Lung (tissue), 12 donors: ENCODE measurements around the gene SLC2A8. TPM values are rescaled to one million over a fixed set of nuclear protein-coding genes. Genes with fewer than 3 reads are reported as not detected.
A peak's percentile ranks its signal among the peaks of the same experiment; 100 is the strongest.

Source experiments
- ATAC-seq: fragments of 200-7000 bp; cut with Tn5 transposase; one replicate; pipeline ENCODE4 v1.9.1; 2020; ENCODE audit warnings: moderate number of reproducible peaks; ENCODE audit not compliant: insufficient read depth, low FRiP score
- DNase-seq, 3 donors: peaks; one replicate each; pipeline ENCODE4 v3.0.0-alpha.2; 2013 to 2017
- H3K27ac ChIP-seq, 2 donors: one replicate each; pipeline ENCODE4 v1.5.1; 2013; ENCODE audit warnings: mild to moderate bottlenecking in 2 of 2, moderate library complexity in 2 of 2, control low read depth in 1 of 2, inconsistent platforms in 1 of 2, low read depth in 1 of 2, low read length in 1 of 2
- H3K27me3 ChIP-seq, 3 donors: one replicate each; pipeline ENCODE4 v1.5.1; 2013; ENCODE audit warnings: low read length in 2 of 3; ENCODE audit not compliant: control insufficient read depth in 3 of 3, insufficient read depth in 3 of 3
- H3K36me3 ChIP-seq, 4 donors: one replicate each; pipeline ENCODE4 v1.5.1; 2013; ENCODE audit warnings: low read length in 4 of 4, mild to moderate bottlenecking in 1 of 4, moderate library complexity in 1 of 4; ENCODE audit not compliant: control insufficient read depth in 4 of 4, insufficient read depth in 4 of 4
- H3K4me1 ChIP-seq, 5 donors: one replicate each; pipeline ENCODE4 v1.5.1; 2013; ENCODE audit warnings: low read length in 5 of 5, mild to moderate bottlenecking in 2 of 5, moderate library complexity in 1 of 5; ENCODE audit not compliant: control insufficient read depth in 5 of 5, insufficient read depth in 5 of 5
- H3K4me3 ChIP-seq: one replicate; pipeline ENCODE4 v1.5.1; 2013; ENCODE audit warnings: mild to moderate bottlenecking, control low read depth, moderate library complexity
- H3K9ac ChIP-seq, 2 donors: one replicate each; pipeline ENCODE4 v1.5.1; 2013; ENCODE audit warnings: low read length in 2 of 2, control low read depth in 1 of 2; ENCODE audit not compliant: insufficient read depth in 1 of 2
- H3K9me3 ChIP-seq, 4 donors: one replicate each; pipeline ENCODE4 v1.5.1; 2013; ENCODE audit warnings: low read length in 3 of 4, mild to moderate bottlenecking in 1 of 4, moderate library complexity in 1 of 4; ENCODE audit not compliant: control insufficient read depth in 4 of 4, insufficient read depth in 3 of 4
- CTCF ChIP-seq: IDR thresholded peaks from 2 replicates; pipeline ENCODE4 v1.5.1; 2012; ENCODE audit warnings: mild to moderate bottlenecking; ENCODE audit errors: control extremely low read depth, extremely low read depth
- WGBS, 2 donors: extraction: QIAGEN DNeasy Blood & Tissue Kit; methylation state at CpG; one replicate each; pipeline ENCODE4 v1.1.7; 2013; 5-methylcytosine and 5-hydroxymethylcytosine counted together
- polyA plus RNA-seq, 2 donors: library from polyadenylated mRNA; stranded (reverse); fragments of 200-250 nt; gene quantifications; one replicate each; pipeline ENCODE4 v1.2.1, GENCODE V29; 2013
- total RNA-seq, 2 donors: library from RNA; depleted of rRNA in 1 of 2; stranded (reverse); fragments of >200 nt in 1 of 2; gene quantifications; one replicate each; pipeline ENCODE4 v1.2.1, GENCODE V29; 2014 to 2021
- donor health status: control.
- donor health status: control.
- donor health status: Bipolar disorder and iron deficiency.
- donor health status: healthy.
- donor health status: DM: yes; HTN: yes; CAD: no.

The SLC2A8 gene
- total and polyA plus RNA-seq, 4 donors = 8.9 to 18.8 (median 16.3) TPM

- DNase-seq = no peak
- Histone ChIP-seq H3K36me3 (peaks cover 0 to 3% (median 0%) of the 10 kb centered on the region in 4 donors), H3K9ac (no peak overlapping the region), H3K9me3 (no peaks in the 10 kb centered on the region), H3K4me1 (peaks cover 0 to 9% (median 3%) of the 10 kb centered on the region in 5 donors), H3K27me3 (no peaks in the 10 kb centered on the region), H3K27ac (no peak overlapping the region), H3K4me3 (no peak overlapping the region)
- no peak for ATAC-seq
- 84 to 90% methylated on average over 11 of the region's 11 CpGs for WGBS, 2 donors
- TF ChIP-seq CTCF = no peak
Measured at GRCh38 chr9:127384016-127384730, 12.8 kb upstream of the SLC2A8 start.

GRCh38 chr9:127384901-127385300 lies 12.1 kb upstream of the SLC2A8 start:
- ATAC-seq (no peak), DNase-seq (no peak)
- Histone ChIP-seq H3K27ac (peak overlapping the region in 1 of 2 donors; percentile 25), H3K27me3 (no peaks in the 10 kb centered on the region), H3K9ac (no peak overlapping the region), H3K4me3 (no peak overlapping the region), H3K4me1 (peaks cover 0 to 9% (median 3%) of the 10 kb centered on the region in 5 donors), H3K9me3 (no peaks in the 10 kb centered on the region), H3K36me3 (peaks cover 0 to 4% (median 0%) of the 10 kb centered on the region in 4 donors)
- WGBS, 2 donors = 87 to 91% methylated on average over 13 of the region's 13 CpGs
- no peak for TF ChIP-seq CTCF

GRCh38 chr9:127386249-127386648 lies 10.7 kb upstream of the SLC2A8 start:
- no peak for TF ChIP-seq CTCF
- DNase-seq (no peak), ATAC-seq (no peak)
- Histone ChIP-seq H3K4me3 (no peak overlapping the region), H3K9me3 (no peaks in the 10 kb centered on the region), H3K27ac (no peak overlapping the region), H3K36me3 (peaks cover 0 to 4% (median 0%) of the 10 kb centered on the region in 4 donors), H3K27me3 (no peaks in the 10 kb centered on the region), H3K9ac (no peak overlapping the region), H3K4me1 (peaks cover 0 to 9% (median 3%) of the 10 kb centered on the region in 5 donors)
- WGBS, 2 donors = 70 to 93% methylated on average over 4 of the region's 4 CpGs
